ENCODE results near the gene IDH3G.

IDH3G gene

GRCh38 chrX:153786669-153787068, 7.5 kb downstream of the IDH3G start:
- DNase-seq (no peak), ATAC-seq (replicated peaks) (no peak)
- H3K36me3 Mint-ChIP-seq: peaks cover 5 to 28% of the 10 kb centered on the region in 2 donors
- no peaks in the 10 kb centered on the region for H3K27me3 Mint-ChIP-seq
- H3K4me1 Mint-ChIP-seq: no peaks in the 10 kb centered on the region
- H3K4me3 Mint-ChIP-seq: no peak overlapping the region
- no peaks in the 10 kb centered on the region for H3K9me3 Mint-ChIP-seq
- H3K27ac Mint-ChIP-seq: no peak overlapping the region

GRCh38 chrX:153784325-153784967, 9.7 kb downstream of the IDH3G start:
- no peak overlapping the region for H3K27ac Mint-ChIP-seq
- H3K4me1 Mint-ChIP-seq: peaks cover 4 to 11% of the 10 kb centered on the region in 2 donors

GRCh38 chrX:153783378-153784013, 10.7 kb downstream of the IDH3G start:
- peaks cover 8 to 17% of the 10 kb centered on the region in 2 donors for H3K36me3 Mint-ChIP-seq
- H3K9me3 Mint-ChIP-seq: no peaks in the 10 kb centered on the region
- DNase-seq (no peak), ATAC-seq (replicated peaks) (no peak)
- peaks cover 4 to 11% of the 10 kb centered on the region in 2 donors for H3K4me1 Mint-ChIP-seq
- H3K27ac Mint-ChIP-seq: peak overlapping the region; percentile 76
- H3K27me3 Mint-ChIP-seq: peaks cover 9 to 10% of the 10 kb centered on the region in 2 donors
- no peak overlapping the region for H3K4me3 Mint-ChIP-seq

More at GRCh38 chrX:153784325-153784967, 9.7 kb downstream of the IDH3G start:
- Mint-ChIP-seq H3K9me3 (no peaks in the 10 kb centered on the region), H3K36me3 (peaks cover 8 to 21% of the 10 kb centered on the region in 2 donors), H3K4me3 (no peak overlapping the region), H3K27me3 (peaks cover 9 to 10% of the 10 kb centered on the region in 2 donors)
- no peak for ATAC-seq (replicated peaks)
- no peak for DNase-seq

- DNase-seq (no peak), ATAC-seq (replicated peaks) (no peak)
- H3K9me3 Mint-ChIP-seq: no peaks in the 10 kb centered on the region
- H3K4me1 Mint-ChIP-seq: peaks cover 4 to 11% of the 10 kb centered on the region in 2 donors
- H3K27ac Mint-ChIP-seq: no peak overlapping the region
- H3K27me3 Mint-ChIP-seq: peaks cover 9 to 10% of the 10 kb centered on the region in 2 donors
- peaks cover 8 to 17% of the 10 kb centered on the region in 2 donors for H3K36me3 Mint-ChIP-seq
- H3K4me3 Mint-ChIP-seq: no peak overlapping the region
Observed at GRCh38 chrX:153782871-153783270, 11.3 kb downstream of the IDH3G start.

GRCh38 chrX:153782313-153782712, 11.9 kb downstream of the IDH3G start:
- H3K36me3 Mint-ChIP-seq: peaks cover 8 to 17% of the 10 kb centered on the region in 2 donors
- DNase-seq (no peak), ATAC-seq (replicated peaks) (no peak)
- H3K9me3 Mint-ChIP-seq: no peaks in the 10 kb centered on the region
- peaks cover 4 to 11% of the 10 kb centered on the region in 2 donors for H3K4me1 Mint-ChIP-seq
- no peak overlapping the region for H3K4me3 Mint-ChIP-seq
- H3K27ac Mint-ChIP-seq: no peak overlapping the region
- H3K27me3 Mint-ChIP-seq: peaks cover 9 to 10% of the 10 kb centered on the region in 2 donors

GRCh38 chrX:153781428-153782047, 12.6 kb downstream of the IDH3G start:
- peaks cover 9 to 10% of the 10 kb centered on the region in 2 donors for H3K27me3 Mint-ChIP-seq
- peaks cover 8 to 13% of the 10 kb centered on the region in 2 donors for H3K36me3 Mint-ChIP-seq
- H3K27ac Mint-ChIP-seq: no peak overlapping the region
- peaks cover 4 to 11% of the 10 kb centered on the region in 2 donors for H3K4me1 Mint-ChIP-seq
- no peaks in the 10 kb centered on the region for H3K9me3 Mint-ChIP-seq
- DNase-seq (no peak), ATAC-seq (replicated peaks) (no peak)
- no peak overlapping the region for H3K4me3 Mint-ChIP-seq

DNA sequence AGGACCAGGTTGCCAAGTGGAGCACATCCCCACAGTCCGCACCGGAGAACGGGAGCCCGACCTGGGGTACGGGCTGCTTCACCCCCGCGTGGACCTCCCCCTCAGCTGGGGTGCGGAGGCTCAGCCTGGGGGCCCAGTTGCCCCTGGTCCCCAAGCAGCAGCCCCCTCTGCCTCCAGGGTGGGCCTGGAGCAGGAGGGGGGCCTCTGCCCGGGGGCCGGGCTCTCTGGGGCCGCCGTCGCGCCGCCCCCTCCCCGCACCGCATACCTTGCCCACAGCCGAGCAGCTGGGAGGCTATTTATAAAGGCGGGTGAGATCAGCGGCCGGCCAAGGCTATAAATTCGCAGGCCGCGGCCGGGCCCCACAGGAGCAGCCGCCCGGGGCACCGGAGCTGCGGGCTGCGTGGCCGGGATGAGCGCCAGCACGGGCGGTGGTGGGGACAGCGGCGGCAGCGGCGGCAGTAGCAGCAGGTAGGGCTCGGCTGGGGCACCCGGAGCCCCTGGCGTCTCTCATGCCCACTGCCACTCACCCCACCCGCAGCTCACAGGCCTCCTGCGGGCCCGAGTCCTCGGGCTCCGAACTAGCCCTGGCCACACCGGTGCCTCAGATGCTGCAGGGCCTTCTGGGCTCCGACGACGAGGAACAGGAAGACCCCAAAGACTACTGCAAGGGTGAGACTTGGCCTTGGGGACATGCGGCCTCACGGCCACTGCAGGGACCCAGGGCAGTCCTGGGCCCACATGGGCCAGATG, 13.3 kb downstream of the IDH3G start, which contains the start of gene SRPK3:
Gene SRPK3 (plus strand): TSS at position 364 of the 750 bp plus-strand sequence. CDS start 46 bp downstream, at position 410.
- H3K9me3 Mint-ChIP-seq: no peaks in the 10 kb centered on the region
- no peak within 1 kb of the TSS for H3K4me3 Mint-ChIP-seq
- H3K36me3 Mint-ChIP-seq: peaks cover 8 to 10% of the 10 kb centered on the region in 2 donors
- peaks cover 4 to 11% of the 10 kb centered on the region in 2 donors for H3K4me1 Mint-ChIP-seq
- DNase-seq: no peak
- peak within 1 kb of the TSS; percentile 17 for H3K27ac Mint-ChIP-seq
- peak in 1 of 2 donors; percentile 15 for ATAC-seq (replicated peaks)
- peaks cover 9 to 10% of the 10 kb centered on the region in 2 donors for H3K27me3 Mint-ChIP-seq

GRCh38 chrX:153779891-153780677, 14.1 kb downstream of the IDH3G start:
- ATAC-seq (replicated peaks): no peak
- no peak overlapping the region for H3K4me3 Mint-ChIP-seq
- peaks cover 4 to 11% of the 10 kb centered on the region in 2 donors for H3K4me1 Mint-ChIP-seq
- peaks cover 5 to 6% of the 10 kb centered on the region in 2 donors for H3K36me3 Mint-ChIP-seq
- H3K9me3 Mint-ChIP-seq: no peaks in the 10 kb centered on the region
- peak overlapping the region; percentile 17 for H3K27ac Mint-ChIP-seq
- no peak for DNase-seq
- peaks cover 9 to 10% of the 10 kb centered on the region in 2 donors for H3K27me3 Mint-ChIP-seq

GRCh38 chrX:153778684-153779101, 15.5 kb downstream of the IDH3G start:
- Mint-ChIP-seq H3K9me3 (no peaks in the 10 kb centered on the region), H3K4me1 (peaks cover 4 to 11% of the 10 kb centered on the region in 2 donors), H3K4me3 (no peak overlapping the region), H3K36me3 (peaks cover 2 to 6% of the 10 kb centered on the region in 2 donors), H3K27me3 (peaks cover 9 to 10% of the 10 kb centered on the region in 2 donors), H3K27ac (no peak overlapping the region)
- ATAC-seq (replicated peaks): no peak
- no peak for DNase-seq

DNA sequence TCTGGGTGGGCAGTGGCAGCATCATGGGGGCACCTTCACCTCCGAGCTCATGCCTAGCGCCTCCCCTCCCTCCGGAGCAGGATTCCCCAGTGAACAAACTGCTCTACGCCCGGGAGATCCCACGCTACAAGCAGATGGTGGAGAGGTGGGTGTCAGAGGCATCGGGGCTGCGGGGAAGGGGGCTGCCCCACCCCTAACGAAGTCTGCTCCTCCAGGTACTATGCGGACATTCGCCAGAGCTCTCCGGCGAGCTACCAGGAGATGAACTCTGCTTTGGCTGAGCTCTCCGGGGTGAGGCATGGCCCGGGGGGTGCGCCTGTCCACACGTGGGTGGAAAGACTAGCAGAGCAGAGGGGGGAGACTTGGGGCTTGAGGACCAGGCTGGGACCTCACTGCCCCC, 16.0 kb downstream of the IDH3G start:
- H3K36me3 Mint-ChIP-seq: peaks cover under 1 to 2% of the 10 kb centered on the region in 2 donors

DNA sequence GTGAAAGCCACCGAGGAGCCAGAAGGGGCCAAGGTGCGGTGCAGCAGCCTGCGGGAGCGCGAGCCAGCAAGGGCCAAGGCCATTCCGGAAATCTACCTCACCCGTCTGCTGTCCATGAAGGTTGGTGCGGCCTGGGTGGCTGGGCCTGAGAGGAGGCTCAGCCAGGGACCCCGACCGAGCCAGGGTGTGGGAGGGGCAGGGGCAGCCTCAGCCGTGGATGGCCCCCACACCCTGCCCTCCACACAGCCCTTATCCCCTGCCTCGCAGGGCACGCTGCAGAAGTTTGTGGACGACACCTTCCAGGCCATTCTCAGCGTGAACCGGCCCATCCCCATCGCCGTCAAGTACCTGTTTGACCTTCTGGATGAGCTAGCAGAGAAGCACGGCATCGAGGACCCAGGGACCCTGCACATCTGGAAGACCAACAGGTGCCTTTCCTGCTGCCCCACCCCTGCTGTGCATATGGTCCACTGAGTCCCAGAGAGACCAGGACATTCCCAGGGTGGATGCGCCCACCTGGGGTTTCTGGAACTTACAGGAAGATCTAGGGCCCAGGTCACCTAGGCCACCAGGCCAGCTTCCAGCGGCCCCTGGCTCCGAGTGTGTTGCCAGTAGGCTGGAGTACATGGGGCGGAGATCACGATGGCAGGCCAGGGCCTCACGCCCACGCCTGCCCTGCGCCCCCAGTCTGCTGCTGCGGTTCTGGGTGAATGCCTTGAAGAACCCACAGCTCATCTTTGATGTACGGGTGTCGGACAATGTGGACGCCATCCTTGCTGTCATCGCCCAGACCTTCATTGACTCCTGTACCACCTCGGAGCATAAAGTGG, 16.7 kb downstream of the IDH3G start:
- H3K27ac Mint-ChIP-seq: no peak overlapping the region
- DNase-seq (no peak), ATAC-seq (replicated peaks) (no peak)
- H3K36me3 Mint-ChIP-seq: peaks cover 0 to 2% of the 10 kb centered on the region in 2 donors
- H3K27me3 Mint-ChIP-seq: peaks cover 9 to 10% of the 10 kb centered on the region in 2 donors
- H3K4me3 Mint-ChIP-seq: no peak overlapping the region
- H3K4me1 Mint-ChIP-seq: peaks cover 4 to 11% of the 10 kb centered on the region in 2 donors
- H3K9me3 Mint-ChIP-seq: no peaks in the 10 kb centered on the region

More for the DNA sequence above, 16.0 kb downstream of the IDH3G start:
- peak overlapping the region; percentile 14 for H3K27ac Mint-ChIP-seq
- H3K9me3 Mint-ChIP-seq: no peaks in the 10 kb centered on the region
- no peak overlapping the region for H3K4me3 Mint-ChIP-seq
- ATAC-seq (replicated peaks): no peak
- H3K4me1 Mint-ChIP-seq: peaks cover 4 to 11% of the 10 kb centered on the region in 2 donors
- H3K27me3 Mint-ChIP-seq: peaks cover 9 to 10% of the 10 kb centered on the region in 2 donors
- no peak for DNase-seq

GRCh38 chrX:153776611-153777045, 17.5 kb downstream of the IDH3G start:
- H3K36me3 Mint-ChIP-seq: peaks cover 0 to 2% of the 10 kb centered on the region in 2 donors
- H3K27ac Mint-ChIP-seq: no peak overlapping the region
- DNase-seq: no peak
- peaks cover 4 to 11% of the 10 kb centered on the region in 2 donors for H3K4me1 Mint-ChIP-seq
- no peaks in the 10 kb centered on the region for H3K9me3 Mint-ChIP-seq
- no peak for ATAC-seq (replicated peaks)
- H3K4me3 Mint-ChIP-seq: no peak overlapping the region
- H3K27me3 Mint-ChIP-seq: peaks cover 9 to 10% of the 10 kb centered on the region in 2 donors

Measured in stimulated activated naive B cell treated with anti-CD40 and anti-IgM and Interleukin-4, amounts not matched to agents 10 μg/mL and 1 μg/mL and 100 μg/mL, for 72 hours (primary cell).